Measurements from ENCODE around the gene CACNB4. TPM values are rescaled to one million over a fixed set of nuclear protein-coding genes. Genes with fewer than 3 reads are reported as not detected.
"Not testable (repeated sequence)": the region's sequence is repeated elsewhere in the genome, so short reads cannot be mapped to it uniquely, and the experiment has no call there.

Gene CACNB4
- total RNA-seq, 4 donors from 2014 or later: 3.5 to 4.8 (median 4.3) TPM

GRCh38 chr2:151946250-151946884, 152.5 kb downstream of the CACNB4 start:
- no peaks in the 10 kb centered on the region for H3K36me3 ChIP-seq
- no peak for TF ChIP-seq CTCF (IDR thresholded peaks at IDR 0.05)
- H3K4me1 ChIP-seq: peaks cover 0 to 16% (median 4%) of the 10 kb centered on the region in 4 donors
- 72 to 73% methylated on average over 6 of the region's 6 CpGs for WGBS, 2 donors
- no peak overlapping the region for H3K4me3 ChIP-seq
- no peak for DNase-seq (ENCODE audit: low spot score in 2 of 2)
- H3K27ac ChIP-seq: no peak overlapping the region
- peaks cover 0 to 10% (median 2%) of the 10 kb centered on the region in 4 donors for H3K9me3 ChIP-seq
- H3K27me3 ChIP-seq: no peaks in the 10 kb centered on the region

GRCh38 chr2:151945602-151946001, 153.2 kb downstream of the CACNB4 start:
- no peaks in the 10 kb centered on the region for H3K27me3 ChIP-seq
- 96 to 97% methylated on average over 7 of the region's 7 CpGs for whole genome bisulfite sequencing, 2 donors
- no peak overlapping the region for H3K4me3 ChIP-seq
- TF ChIP-seq EP300 (IDR thresholded peaks at IDR 0.05) (no peak), POLR2A (IDR thresholded peaks at IDR 0.05) (no peak), CTCF (IDR thresholded peaks at IDR 0.05) (no peak)
- H3K4me1 ChIP-seq: peaks cover 0 to 16% (median 4%) of the 10 kb centered on the region in 4 donors
- no peak overlapping the region for H3K27ac ChIP-seq
- DNase-seq (ENCODE audit: low spot score in 2 of 2): no peak
- H3K9me3 ChIP-seq: peaks cover 0 to 10% (median 2%) of the 10 kb centered on the region in 4 donors
- no peaks in the 10 kb centered on the region for H3K36me3 ChIP-seq

- H3K27ac ChIP-seq: no peak overlapping the region
- DNase-seq (ENCODE audit: low spot score in 2 of 2): no peak
- peaks cover 0 to 16% (median 4%) of the 10 kb centered on the region in 4 donors for H3K4me1 ChIP-seq
- H3K27me3 ChIP-seq: no peaks in the 10 kb centered on the region
- 93% methylated on average over 2 of the region's 2 CpGs for WGBS, 2 donors
- peaks cover 0 to 10% (median 2%) of the 10 kb centered on the region in 4 donors for H3K9me3 ChIP-seq
- TF ChIP-seq EP300 (IDR thresholded peaks at IDR 0.05) (no peak), CTCF (IDR thresholded peaks at IDR 0.05) (no peak), POLR2A (IDR thresholded peaks at IDR 0.05) (no peak)
- no peaks in the 10 kb centered on the region for H3K36me3 ChIP-seq
- H3K4me3 ChIP-seq: no peak overlapping the region
Measured at GRCh38 chr2:151945186-151945585, 153.7 kb downstream of the CACNB4 start.

DNA sequence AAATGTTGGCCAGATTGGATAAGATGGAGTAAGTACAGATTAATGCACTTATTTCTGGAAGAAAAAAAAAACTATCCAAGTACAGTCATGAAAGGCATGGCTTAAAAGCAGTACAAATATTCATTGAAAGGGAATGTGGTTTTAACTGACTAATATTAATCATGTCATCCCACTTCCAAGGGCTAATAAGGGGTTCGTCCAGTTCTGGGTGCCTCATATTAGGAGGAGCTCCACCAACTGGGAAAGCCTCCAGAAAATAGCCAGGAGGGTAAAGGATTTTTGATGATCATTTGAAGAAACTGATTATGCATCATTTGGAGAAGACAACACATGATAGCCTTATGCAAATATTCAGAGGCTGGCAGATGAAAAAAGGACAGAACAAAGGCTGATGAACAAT, 155.4 kb downstream of the CACNB4 start:
- Histone ChIP-seq H3K4me1 (peaks cover 0 to 16% (median 4%) of the 10 kb centered on the region in 4 donors), H3K36me3 (no peaks in the 10 kb centered on the region), H3K4me3 (no peak overlapping the region), H3K27me3 (no peaks in the 10 kb centered on the region), H3K9me3 (peaks cover 0 to 10% (median 2%) of the 10 kb centered on the region in 4 donors), H3K27ac (no peak overlapping the region)
- DNase-seq (ENCODE audit: low spot score in 2 of 2): no peak
- TF ChIP-seq CTCF (IDR thresholded peaks at IDR 0.05): no peak
- no peak for TF ChIP-seq EP300 (IDR thresholded peaks at IDR 0.05)
- TF ChIP-seq POLR2A (IDR thresholded peaks at IDR 0.05): no peak
- 74 to 86% methylated on average over 1 of the region's 1 CpG for WGBS, 2 donors

DNA sequence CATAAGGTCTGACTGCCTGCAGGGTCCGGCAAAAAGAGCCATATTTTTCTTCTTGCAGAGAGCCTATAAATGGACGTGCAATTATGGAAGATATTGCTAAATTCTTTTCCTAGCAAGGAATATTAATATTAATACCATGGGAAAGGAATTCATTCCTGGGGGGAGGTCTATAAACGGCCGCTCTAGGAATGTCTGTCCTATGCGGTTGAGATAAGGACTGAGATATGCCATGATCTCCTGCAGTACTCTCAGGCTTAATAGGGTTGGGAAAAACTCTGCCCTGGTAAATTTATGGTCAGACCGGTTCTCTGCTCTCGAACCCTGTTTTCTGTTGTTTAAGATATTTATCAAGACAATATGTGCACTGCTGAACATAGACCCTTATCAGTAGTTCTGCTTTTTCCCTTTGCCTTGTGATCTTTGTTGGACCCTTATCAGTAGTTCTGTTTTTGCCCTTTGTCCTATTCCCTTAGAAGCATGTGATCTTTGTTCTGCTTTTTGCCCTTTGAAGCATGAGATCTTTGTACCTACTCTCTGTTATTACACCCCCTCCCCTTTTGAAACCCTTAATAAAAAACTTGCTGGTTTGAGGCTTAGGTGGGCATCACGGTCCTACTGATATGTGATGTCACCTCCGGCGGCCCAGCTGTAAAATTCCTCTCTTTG, 156.2 kb downstream of the CACNB4 start:
- not testable (repeated sequence) for DNase-seq (ENCODE audit: low spot score in 2 of 2); H3K36me3 ChIP-seq; H3K27me3 ChIP-seq; H3K9me3 ChIP-seq; H3K4me3 ChIP-seq; H3K27ac ChIP-seq
- WGBS, 2 donors: 93 to 96% methylated on average over 10 of the region's 10 CpGs
- peaks cover 0 to 10% (median 4%) of the 10 kb centered on the region in 4 donors for H3K4me1 ChIP-seq

Data from tibial nerve (tissue), 4 donors.